Panc1 (cell line): Measurements from ENCODE around the gene DTNB.

Experiments
- POLR2AphosphoS5 ChIP-seq: IDR thresholded peaks from 2 replicates; pipeline ENCODE4 v1.6.1; 2012; ENCODE audit warnings: mild to moderate bottlenecking, low read depth, low read length, moderate library complexity
- SIN3A ChIP-seq: IDR thresholded peaks from 2 replicates; pipeline ENCODE4 v1.6.1; 2012; ENCODE audit warnings: low read depth, mild to moderate bottlenecking, low read length, moderate library complexity, borderline replicate concordance; ENCODE audit not compliant: insufficient read depth
- TF ChIP-seq, protein P1 (sequence below): fragments of 450-650 bp; IDR thresholded peaks from 2 replicates; pipeline ENCODE4 v1.5.1; 2017; ENCODE audit warnings: mild to moderate bottlenecking
- TF ChIP-seq, protein P2 (sequence below), 2 experiments: IDR thresholded peaks; 2 replicates each; pipeline ENCODE4 v1.6.1; 2011 to 2012; ENCODE audit warnings: low read depth in 2 of 2, control low read depth in 1 of 2, low read length in 1 of 2, mild to moderate bottlenecking in 1 of 2, moderate library complexity in 1 of 2; ENCODE audit not compliant: insufficient read depth in 1 of 2

DNA sequence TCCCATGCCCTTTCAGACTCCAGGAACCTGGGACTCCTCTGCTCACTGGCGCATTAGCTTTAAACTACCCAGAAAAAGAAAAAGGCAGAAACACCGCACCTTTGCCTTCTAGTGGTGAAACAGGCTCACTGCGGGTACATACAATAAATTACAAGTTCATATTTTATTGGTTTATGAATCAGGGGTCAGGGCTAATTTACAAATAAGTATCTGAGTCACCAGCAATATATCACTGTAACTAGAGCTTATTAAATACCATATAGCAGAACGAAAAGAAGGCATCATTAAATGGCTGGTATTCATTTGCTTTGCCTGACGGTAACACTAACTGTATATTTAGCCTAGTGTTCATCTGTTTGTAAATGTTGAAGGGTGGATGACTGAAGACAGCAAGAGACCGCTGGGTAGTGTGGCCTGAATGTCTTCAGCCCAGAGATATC is 26.9 kb upstream of the DTNB start:
- TF ChIP-seq, protein P1, sequence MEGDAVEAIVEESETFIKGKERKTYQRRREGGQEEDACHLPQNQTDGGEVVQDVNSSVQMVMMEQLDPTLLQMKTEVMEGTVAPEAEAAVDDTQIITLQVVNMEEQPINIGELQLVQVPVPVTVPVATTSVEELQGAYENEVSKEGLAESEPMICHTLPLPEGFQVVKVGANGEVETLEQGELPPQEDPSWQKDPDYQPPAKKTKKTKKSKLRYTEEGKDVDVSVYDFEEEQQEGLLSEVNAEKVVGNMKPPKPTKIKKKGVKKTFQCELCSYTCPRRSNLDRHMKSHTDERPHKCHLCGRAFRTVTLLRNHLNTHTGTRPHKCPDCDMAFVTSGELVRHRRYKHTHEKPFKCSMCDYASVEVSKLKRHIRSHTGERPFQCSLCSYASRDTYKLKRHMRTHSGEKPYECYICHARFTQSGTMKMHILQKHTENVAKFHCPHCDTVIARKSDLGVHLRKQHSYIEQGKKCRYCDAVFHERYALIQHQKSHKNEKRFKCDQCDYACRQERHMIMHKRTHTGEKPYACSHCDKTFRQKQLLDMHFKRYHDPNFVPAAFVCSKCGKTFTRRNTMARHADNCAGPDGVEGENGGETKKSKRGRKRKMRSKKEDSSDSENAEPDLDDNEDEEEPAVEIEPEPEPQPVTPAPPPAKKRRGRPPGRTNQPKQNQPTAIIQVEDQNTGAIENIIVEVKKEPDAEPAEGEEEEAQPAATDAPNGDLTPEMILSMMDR = peak; percentile 89
- TF ChIP-seq POLR2AphosphoS5 = no peak
- TF ChIP-seq, protein P2, sequence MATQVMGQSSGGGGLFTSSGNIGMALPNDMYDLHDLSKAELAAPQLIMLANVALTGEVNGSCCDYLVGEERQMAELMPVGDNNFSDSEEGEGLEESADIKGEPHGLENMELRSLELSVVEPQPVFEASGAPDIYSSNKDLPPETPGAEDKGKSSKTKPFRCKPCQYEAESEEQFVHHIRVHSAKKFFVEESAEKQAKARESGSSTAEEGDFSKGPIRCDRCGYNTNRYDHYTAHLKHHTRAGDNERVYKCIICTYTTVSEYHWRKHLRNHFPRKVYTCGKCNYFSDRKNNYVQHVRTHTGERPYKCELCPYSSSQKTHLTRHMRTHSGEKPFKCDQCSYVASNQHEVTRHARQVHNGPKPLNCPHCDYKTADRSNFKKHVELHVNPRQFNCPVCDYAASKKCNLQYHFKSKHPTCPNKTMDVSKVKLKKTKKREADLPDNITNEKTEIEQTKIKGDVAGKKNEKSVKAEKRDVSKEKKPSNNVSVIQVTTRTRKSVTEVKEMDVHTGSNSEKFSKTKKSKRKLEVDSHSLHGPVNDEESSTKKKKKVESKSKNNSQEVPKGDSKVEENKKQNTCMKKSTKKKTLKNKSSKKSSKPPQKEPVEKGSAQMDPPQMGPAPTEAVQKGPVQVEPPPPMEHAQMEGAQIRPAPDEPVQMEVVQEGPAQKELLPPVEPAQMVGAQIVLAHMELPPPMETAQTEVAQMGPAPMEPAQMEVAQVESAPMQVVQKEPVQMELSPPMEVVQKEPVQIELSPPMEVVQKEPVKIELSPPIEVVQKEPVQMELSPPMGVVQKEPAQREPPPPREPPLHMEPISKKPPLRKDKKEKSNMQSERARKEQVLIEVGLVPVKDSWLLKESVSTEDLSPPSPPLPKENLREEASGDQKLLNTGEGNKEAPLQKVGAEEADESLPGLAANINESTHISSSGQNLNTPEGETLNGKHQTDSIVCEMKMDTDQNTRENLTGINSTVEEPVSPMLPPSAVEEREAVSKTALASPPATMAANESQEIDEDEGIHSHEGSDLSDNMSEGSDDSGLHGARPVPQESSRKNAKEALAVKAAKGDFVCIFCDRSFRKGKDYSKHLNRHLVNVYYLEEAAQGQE (IDR thresholded peaks at IDR 0.05; ENCODE audit: insufficient read depth in 1 of 2, low read depth in 2 of 2, low read length in 1 of 2) = no peak
- no peak for TF ChIP-seq SIN3A
